Transverse colon (tissue), 4 donors: ENCODE measurements around the gene IQSEC2.

Source experiments
- CTCF ChIP-seq, 5 experiments: fragments of 200-600 bp in 3 of 5; fragments of 450-650 bp in 2 of 5; sonication (generic) in 3 of 5; IDR thresholded peaks; 1 replicate in 2 of 5; 2 replicates in 3 of 5; pipeline ENCODE4 v1.5.1; 2016 to 2017; ENCODE audit warnings: antibody characterized with exemption in 5 of 5, inconsistent platforms in 3 of 5, mild to moderate bottlenecking in 2 of 5, moderate library complexity in 1 of 5
- EP300 ChIP-seq: sonication (generic); formaldehyde crosslinking; IDR thresholded peaks from one replicate; pipeline ENCODE4 v1.6.1; 2017; ENCODE audit warnings: antibody characterized with exemption, low read depth
- POLR2AphosphoS5 ChIP-seq, 3 donors: sonication (generic); formaldehyde crosslinking; IDR thresholded peaks; one replicate each; pipeline ENCODE4 v1.6.1; 2016; ENCODE audit warnings: antibody characterized with exemption in 3 of 3

- TF ChIP-seq CTCF (IDR thresholded peaks at IDR 0.05) (no peak), POLR2AphosphoS5 (IDR thresholded peaks at IDR 0.05) (no peak), EP300 (no peak)
These were observed 31.9 kb downstream of the IQSEC2 start for GRCh38 chrX:53249408-53250042.
